DMS53 (cell line): ENCODE data around the gene ADORA2B.
"Not testable (repeated sequence)": the region's sequence is repeated elsewhere in the genome, so short reads cannot be mapped to it uniquely, and the experiment has no call there.

Experiments used
- DNase-seq: peaks from one replicate; lab custom pipeline; 2025; lab: John Stamatoyannopoulos, UW

Gene ADORA2B

DNA sequence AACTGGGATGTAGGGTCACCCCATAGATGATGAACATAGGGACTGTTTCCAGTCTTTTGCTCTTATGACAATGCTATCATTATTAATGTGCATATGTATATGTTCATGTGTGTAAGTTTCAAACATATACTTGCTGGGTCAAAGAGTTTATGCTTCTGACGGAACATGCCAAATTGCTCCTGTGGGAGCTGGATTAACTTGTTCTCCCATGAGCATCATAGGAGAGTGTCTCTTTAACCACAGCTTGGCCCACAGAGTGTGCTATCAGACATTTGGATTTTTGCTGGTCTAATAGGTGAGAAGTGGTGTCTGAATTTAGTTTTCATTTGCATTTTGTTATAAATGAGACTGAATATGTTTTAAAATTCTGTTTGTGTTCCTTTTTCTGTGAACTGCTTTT lies 22.3 kb upstream of the ADORA2B start:
- no peak for DNase-seq

- no peak for DNase-seq
Observed at GRCh38 chr17:15926039-15926740, 18.7 kb upstream of the ADORA2B start.

DNA sequence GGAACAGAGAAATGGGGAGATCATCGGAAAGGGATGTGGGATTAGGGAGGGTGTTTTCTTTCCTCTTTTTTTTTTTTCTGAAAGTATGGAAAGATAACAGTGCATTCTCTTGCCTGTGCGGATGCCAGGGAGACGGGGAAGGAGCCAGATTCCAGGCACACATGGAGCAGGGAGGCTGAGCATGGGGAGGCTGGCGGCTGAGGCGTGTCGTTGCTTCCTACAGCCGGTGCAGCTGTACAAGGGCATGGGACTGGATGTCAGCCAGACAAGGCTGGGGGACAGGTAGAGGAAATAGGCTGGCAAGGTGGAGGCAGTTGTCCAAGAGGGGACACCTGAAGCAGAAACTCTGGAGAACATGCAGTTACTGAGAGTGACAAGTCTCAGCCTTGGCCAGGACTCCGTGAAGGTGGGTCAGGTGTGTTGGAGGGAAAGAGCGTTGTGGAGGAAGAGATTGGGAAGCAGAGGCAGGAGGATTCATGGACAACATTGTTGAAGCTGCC lies 16.6 kb upstream of the ADORA2B start:
- DNase-seq, result no peak

DNA sequence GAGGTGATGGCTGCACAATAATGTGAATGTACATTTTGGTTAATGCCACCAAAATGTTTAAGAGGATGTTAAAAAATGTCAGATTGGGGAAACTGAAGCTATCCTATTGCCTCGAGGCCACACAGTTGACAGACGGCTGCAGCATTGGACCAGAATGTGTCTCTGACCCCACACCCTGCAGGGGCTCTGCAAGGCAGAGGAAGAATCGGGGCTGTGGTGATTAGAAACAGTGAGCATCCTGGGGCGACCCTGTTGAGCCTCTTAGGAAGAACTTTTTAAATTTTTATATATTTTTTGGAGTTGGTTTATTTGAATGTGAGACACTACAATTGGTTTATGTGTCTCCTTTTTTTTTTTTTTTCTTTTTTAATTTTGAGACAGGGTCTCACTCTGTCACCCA lies 15.0 kb upstream of the ADORA2B start:
- DNase-seq, result no peak

GRCh38 chr17:15930426-15930825 lies 14.5 kb upstream of the ADORA2B start:
- DNase-seq, result no peak

DNA sequence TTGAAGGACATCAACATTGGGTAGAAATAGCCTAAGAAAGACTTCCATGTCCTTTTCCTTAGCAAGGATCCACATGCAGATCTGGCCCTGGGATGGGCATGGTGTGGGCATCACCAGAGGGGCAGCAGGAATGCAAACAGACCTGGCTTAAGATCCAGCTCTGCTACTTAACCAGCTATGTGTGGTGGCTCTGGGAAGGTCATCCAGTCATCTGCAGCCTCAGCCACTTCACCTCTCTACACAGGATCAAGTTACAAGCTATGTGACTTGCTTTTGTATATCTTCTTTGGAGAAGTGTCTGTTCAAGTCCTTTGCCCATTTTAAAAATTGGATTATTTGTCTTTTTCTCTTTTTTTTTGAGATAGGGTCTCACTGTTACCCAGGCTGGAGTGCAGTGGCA lies 13.5 kb upstream of the ADORA2B start:
- peak; percentile 56 for DNase-seq

DNA sequence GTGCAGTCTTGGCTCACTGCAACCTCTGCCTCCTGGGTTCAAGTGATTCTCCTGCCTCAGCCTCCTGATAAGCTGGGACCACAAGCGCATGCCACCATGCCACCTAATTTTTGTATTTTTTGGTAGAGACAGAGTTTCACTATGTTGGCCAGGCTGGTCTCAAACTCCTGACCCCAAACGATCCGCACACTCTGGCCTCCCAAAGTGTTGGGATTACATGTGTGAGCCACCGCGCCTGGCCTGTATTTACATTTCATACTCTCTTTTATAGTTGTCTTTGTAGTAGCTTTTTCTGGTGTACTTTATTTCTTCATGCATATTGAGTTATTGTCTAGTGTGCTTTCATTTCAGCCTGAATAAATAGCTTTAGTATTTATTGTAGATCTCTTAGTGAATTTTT lies 10.1 kb upstream of the ADORA2B start:
- no peak for DNase-seq

DNA sequence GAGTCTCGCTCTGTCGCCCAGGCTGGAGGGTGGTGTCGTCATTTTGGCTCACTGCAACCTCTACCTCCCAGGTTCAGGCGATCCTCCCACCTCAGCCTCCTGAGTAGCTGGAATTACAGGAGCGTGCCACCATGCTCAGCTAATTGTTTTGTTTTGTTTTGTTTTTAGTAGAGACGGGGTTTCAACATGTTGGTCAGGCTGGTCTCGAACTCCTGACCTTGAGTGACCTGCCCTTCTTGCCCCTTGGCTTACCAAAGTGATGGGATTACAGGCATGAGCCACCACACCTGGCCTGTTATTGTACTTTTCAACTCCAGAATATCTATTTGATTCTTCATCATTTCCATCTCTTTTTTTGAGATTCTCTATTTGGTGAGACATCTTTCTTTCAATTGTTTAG lies 9.0 kb upstream of the ADORA2B start:
- DNase-seq, result no peak

GRCh38 chr17:15936481-15936880 lies 8.4 kb upstream of the ADORA2B start:
- DNase-seq, result not testable (repeated sequence)

DNA sequence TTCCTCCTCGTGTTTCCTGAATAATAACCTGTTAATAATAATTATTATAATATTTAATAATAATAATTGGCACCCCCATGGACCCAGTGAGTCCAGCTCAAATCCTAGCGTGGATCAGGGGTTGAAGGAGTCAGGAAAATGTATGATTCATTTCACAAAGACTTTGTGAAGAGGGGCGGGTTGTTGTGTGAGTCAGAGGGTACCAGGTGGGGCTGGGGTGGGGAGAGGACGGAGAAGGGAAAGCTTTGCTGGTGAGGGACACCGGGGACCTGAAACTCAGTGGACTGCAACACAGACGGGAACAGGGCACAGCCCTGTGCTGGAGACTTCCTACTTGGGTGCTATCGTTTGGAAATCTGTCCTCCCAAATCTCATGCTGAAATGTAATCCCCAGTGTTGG lies 3.1 kb upstream of the ADORA2B start:
- DNase-seq, result no peak

- DNase-seq, result no peak
Observed at GRCh38 chr17:15942207-15942833, 2.6 kb upstream of the ADORA2B start.

- DNase-seq, result no peak
Observed at GRCh38 chr17:15943971-15944758, 765 bp upstream of the ADORA2B start.

GRCh38 chr17:15945527-15946191 lies 729 bp downstream of the ADORA2B start:
- peak; percentile 58 for DNase-seq

GRCh38 chr17:15946611-15947120 lies 1.7 kb downstream of the ADORA2B start:
- DNase-seq, result no peak

DNA sequence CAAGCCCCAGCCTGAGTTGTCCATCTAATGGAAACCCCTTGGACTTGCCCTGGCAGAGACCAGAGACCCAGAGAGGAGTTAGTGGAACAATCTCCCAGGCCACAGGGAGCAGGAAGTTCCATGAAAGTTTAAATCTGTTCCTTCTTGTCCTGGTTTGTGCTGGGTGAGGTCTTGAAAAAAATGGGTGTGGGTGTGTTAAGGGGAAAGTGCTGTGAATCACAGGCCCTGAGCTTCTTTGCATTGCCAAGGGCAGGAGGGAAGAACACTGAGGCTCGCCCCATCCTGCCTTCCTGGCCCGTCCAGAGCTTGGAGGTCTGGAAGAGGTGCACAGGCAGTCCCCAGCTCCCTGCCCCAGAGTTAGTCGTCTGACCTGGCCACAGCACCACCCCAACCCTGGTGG lies 2.3 kb downstream of the ADORA2B start:
- DNase-seq, result no peak

GRCh38 chr17:15947976-15948752 lies 3.2 kb downstream of the ADORA2B start:
- DNase-seq, result no peak

DNA sequence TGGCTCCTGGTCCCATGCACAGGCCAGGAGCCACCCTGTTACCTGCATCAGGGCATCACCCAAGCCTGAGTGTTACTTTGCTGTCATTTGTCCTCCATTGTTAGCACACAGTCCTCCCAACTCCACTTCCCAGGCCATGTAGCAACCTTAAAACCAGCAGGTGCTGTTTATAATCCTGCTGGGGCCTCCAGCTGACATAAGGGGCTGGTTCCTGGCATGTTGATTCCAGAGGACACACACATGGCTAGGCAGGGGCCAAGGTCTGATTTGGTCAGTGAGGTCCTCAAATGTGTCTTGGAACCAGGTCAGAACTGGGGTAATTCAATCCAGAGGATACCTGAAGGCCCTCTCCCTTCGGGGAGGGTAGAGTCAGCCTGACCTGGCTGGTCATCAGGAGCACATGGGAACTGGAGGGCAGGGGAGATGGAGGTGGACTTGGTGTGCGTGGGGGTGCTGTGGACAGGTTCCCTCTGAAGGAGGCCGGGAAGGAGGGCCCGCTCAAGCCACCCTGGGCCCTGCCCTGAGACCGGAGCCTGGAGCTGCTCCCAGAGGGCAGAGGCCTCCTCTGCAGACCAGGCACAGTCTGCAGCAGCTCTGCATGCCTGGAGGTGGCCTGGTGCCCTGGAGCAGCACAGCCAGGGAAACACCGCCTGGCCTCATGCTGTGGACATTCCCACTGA lies 6.6 kb downstream of the ADORA2B start:
- DNase-seq, result no peak

DNA sequence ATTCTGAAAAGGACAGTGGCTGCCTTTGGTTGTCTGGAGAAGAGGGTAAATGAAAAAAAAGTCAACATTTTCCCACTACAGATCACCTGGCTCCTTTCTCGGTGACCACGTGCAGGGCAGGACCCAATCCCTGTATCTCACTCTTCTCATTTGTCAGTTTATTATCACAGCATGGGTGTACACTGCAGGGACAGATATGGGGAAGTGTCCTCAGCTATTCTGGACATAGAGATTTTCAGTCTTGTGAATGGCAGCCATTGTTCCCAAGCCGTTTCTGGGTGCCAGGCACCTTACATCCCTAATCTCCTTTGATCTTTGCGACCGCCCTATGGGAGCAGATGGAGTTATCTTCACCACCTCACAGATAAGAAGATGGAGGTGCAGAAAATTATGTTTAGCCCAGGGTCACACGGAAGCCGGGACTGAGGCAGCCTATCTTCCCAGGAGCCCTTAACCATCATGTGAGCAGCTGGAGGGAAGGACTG lies 7.2 kb downstream of the ADORA2B start:
- DNase-seq, result no peak

DNA sequence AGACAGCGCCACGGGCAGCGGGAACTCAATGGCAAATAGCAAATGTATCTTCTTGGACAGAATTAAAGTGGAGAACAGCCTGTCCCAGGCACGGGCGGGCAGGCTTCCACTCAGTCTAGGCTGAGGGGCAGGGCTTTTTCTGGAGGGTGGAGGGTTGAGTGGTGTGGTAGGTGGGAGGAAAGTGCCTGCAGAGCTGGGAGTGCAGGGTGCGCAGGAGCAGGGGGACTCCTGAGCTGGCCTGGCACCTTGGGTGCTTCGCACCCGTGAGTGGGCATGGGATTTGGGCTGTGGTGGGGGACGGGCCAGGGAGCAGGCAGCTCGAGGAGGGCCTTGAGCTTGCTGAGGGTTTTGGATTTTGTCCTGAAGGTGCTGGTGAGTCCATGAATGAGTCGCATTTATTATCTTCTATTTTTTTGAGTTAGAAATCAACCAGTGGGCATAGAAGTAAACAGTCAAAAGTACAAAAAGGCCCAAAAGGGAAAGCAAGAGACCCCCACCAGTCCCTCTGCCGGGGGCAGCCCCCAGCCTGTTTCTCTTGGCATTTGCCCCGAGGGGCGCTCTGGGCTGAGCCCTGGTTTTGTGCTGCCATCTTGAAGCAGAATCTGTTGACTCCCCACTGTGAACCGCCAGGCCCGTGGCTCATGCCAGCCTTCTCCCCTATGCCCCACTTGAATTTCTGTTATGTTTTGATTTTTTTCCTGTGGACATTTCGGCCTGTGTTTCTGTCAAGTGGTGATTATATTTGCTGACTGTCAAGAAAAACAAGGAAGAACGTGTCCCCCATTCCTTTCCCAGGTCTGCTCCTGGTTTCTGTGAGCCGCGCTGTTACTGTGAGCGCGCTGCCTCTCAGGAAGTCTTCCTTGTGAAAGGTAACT lies 8.2 kb downstream of the ADORA2B start:
- no peak for DNase-seq

- DNase-seq, result no peak
Observed at GRCh38 chr17:15954222-15954621, 9.3 kb downstream of the ADORA2B start.
